ENCODE data around the gene GNAT1. TPM values are rescaled to one million over a fixed set of nuclear protein-coding genes. Genes with fewer than 3 reads are reported as not detected.

The GNAT1 gene
- total RNA-seq, 1 experiment from 2014 or later, result not detected

GRCh38 chr3:50207359-50208042 is 16.1 kb downstream of the GNAT1 start:
- no peak for TF ChIP-seq CTCF (IDR thresholded peaks at IDR 0.05; ENCODE audit: unreplicated experiment)
- no TSS peak for BruUV-seq (replicated peaks)

GRCh38 chr3:50208677-50209344 is 17.4 kb downstream of the GNAT1 start:
- ChIA-PET POLR2A (no interaction called here), CTCF (interaction anchor here (0.6 to 3.9 kb wide), 3 partner anchors 16 to 94 kb away, joined by 3 to 36 read pairs (median 3); partner anchors contain the start of gene GNAT1)
- no peaks in the 10 kb centered on the region for H3K36me3 Mint-ChIP-seq (ENCODE audit: insufficient read depth, unreplicated experiment)
- no peak for TF ChIP-seq CTCF (IDR thresholded peaks at IDR 0.05; ENCODE audit: unreplicated experiment)
- no peak overlapping the region for H3K4me3 Mint-ChIP-seq (ENCODE audit: unreplicated experiment)
- DNase-seq (ENCODE audit: unreplicated experiment), result no peak
- intact Hi-C loops (cut with micrococcal nuclease), result no loop called here
- H3K27me3 Mint-ChIP-seq (ENCODE audit: insufficient read depth, unreplicated experiment), result no peaks in the 10 kb centered on the region
- H3K9me3 Mint-ChIP-seq (ENCODE audit: unreplicated experiment), result no peaks in the 10 kb centered on the region
- H3K27ac Mint-ChIP-seq (ENCODE audit: low read depth, unreplicated experiment), result no peak overlapping the region
- no peaks in the 10 kb centered on the region for H3K4me1 Mint-ChIP-seq (ENCODE audit: insufficient read depth, unreplicated experiment)
- BruUV-seq (replicated peaks), result no TSS peak

More at GRCh38 chr3:50207359-50208042, 16.1 kb downstream of the GNAT1 start:
- H3K27ac Mint-ChIP-seq (ENCODE audit: low read depth, unreplicated experiment), result no peak overlapping the region
- H3K4me1 Mint-ChIP-seq (ENCODE audit: insufficient read depth, unreplicated experiment), result no peaks in the 10 kb centered on the region
- no peak overlapping the region for H3K4me3 Mint-ChIP-seq (ENCODE audit: unreplicated experiment)
- no peaks in the 10 kb centered on the region for H3K36me3 Mint-ChIP-seq (ENCODE audit: insufficient read depth, unreplicated experiment)
- ChIA-PET POLR2A (no interaction called here), CTCF (interaction anchor here (0.6 to 3.9 kb wide), 3 partner anchors 15 to 344 kb away, joined by 3 to 36 read pairs (median 3); partner anchors contain the start of gene GNAT1)
- H3K9me3 Mint-ChIP-seq (ENCODE audit: unreplicated experiment), result no peaks in the 10 kb centered on the region
- no peak for DNase-seq (ENCODE audit: unreplicated experiment)
- intact Hi-C loops (cut with micrococcal nuclease), result no loop called here
- H3K27me3 Mint-ChIP-seq (ENCODE audit: insufficient read depth, unreplicated experiment), result no peaks in the 10 kb centered on the region

GRCh38 chr3:50210176-50210509 is 18.7 kb downstream of the GNAT1 start:
- no peak overlapping the region for H3K4me3 Mint-ChIP-seq (ENCODE audit: unreplicated experiment)
- no peaks in the 10 kb centered on the region for H3K27me3 Mint-ChIP-seq (ENCODE audit: insufficient read depth, unreplicated experiment)
- no peaks in the 10 kb centered on the region for H3K4me1 Mint-ChIP-seq (ENCODE audit: insufficient read depth, unreplicated experiment)
- no peak for DNase-seq (ENCODE audit: unreplicated experiment)
- no peak overlapping the region for H3K27ac Mint-ChIP-seq (ENCODE audit: low read depth, unreplicated experiment)
- CTCF ChIA-PET, result interaction anchor here (0.9 to 3.9 kb wide), 8 partner anchors 11 to 89 kb away, joined by 3 to 36 read pairs (median 4); partner anchors contain the start of gene GNAT1
- no peaks in the 10 kb centered on the region for H3K36me3 Mint-ChIP-seq (ENCODE audit: insufficient read depth, unreplicated experiment)
- H3K9me3 Mint-ChIP-seq (ENCODE audit: unreplicated experiment), result no peaks in the 10 kb centered on the region
- no TSS peak for BruUV-seq (replicated peaks)
- TF ChIP-seq CTCF (IDR thresholded peaks at IDR 0.05; ENCODE audit: unreplicated experiment), result no peak
- POLR2A ChIA-PET, result interaction anchor here (0.9 kb wide), 1 partner anchor 19 kb away, joined by 3 read pairs; the partner anchor contains the start of gene GNAT1
- intact Hi-C loops (cut with micrococcal nuclease), result no loop called here
